GM12872 (cell line): ENCODE results near the gene SMIM29.

Experiments used
- CTCF ChIP-seq: IDR thresholded peaks from 3 replicates; pipeline ENCODE4 v1.5.1; 2011; ENCODE audit warnings: low read depth, mild to moderate bottlenecking, low read length, moderate library complexity; ENCODE audit not compliant: insufficient read depth

SMIM29 gene

GRCh38 chr6:34281702-34282334, 33.0 kb upstream of the SMIM29 start:
- TF ChIP-seq CTCF = no peak

DNA sequence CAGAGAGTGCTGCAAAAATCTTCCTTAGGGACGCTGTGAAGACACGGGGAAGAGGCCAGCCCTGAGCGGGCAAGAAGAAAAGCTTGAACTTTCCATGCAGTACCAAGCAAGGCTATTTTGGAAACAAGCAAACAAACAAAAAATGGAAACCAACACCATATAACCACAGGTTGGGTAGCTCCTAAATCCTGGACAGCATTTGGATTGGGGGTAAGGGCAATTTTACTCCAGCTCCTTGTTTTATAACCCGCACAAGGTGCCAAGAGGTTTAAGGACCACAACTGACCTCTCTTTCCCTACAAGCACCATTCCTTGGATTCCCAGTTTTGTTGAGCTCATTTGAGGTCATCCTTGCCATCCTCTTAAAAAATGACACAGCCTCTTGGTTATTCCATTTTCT, 31.4 kb upstream of the SMIM29 start:
- no peak for TF ChIP-seq CTCF

- TF ChIP-seq CTCF = no peak
These were observed 30.0 kb upstream of the SMIM29 start for GRCh38 chr6:34278833-34279232.

GRCh38 chr6:34277763-34278112, 28.9 kb upstream of the SMIM29 start:
- TF ChIP-seq CTCF = no peak

DNA sequence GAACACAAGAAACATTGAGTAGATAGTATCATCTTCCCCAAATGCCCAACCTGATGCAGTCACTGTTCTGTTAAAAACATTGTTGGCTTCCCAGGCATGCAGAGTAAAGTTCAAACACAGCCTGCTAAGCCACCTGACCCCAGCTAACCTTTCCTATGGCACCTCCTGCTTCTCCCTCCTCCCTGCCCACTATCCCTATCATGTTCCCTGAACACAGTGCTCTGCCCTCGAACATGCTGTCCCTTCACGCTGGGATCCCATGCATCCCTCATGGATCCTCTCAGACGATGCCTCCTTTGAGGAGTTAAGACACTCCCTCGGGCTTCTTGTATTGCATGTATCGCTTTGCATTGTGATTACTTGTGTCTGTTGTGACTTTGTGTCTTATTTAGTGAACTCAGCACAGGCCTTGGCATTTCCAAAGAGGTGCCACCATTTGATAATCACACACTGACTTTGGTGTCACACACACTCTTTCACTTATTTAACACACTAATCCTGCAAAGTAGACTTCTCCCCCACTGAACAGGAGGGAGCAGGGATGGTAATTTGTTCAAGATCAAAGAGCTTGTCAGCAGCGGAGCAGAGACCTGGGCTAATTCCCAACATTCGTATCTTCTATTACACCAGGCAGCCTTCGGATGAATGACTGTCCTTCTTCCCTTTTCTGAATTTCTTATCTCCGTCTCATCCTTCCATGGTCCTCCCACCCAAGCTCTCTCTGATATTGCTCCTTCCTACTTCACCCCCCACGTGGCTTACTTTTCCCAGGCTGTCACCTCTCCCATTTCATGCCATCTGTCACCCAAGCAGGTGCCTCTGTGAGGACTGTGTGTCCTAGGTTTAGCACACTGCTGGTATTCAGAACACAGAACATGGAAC, 28.3 kb upstream of the SMIM29 start:
- no peak for TF ChIP-seq CTCF

- TF ChIP-seq CTCF = no peak
These were observed 27.4 kb upstream of the SMIM29 start for GRCh38 chr6:34276191-34276590.

- TF ChIP-seq CTCF = no peak
These were observed 26.5 kb upstream of the SMIM29 start for GRCh38 chr6:34275128-34275804.
